ENCODE measurements around the gene RANGRF.
A peak's percentile ranks its signal among the peaks of the same experiment; 100 is the strongest.
"Not testable (repeated sequence)": the region's sequence is repeated elsewhere in the genome, so short reads cannot be mapped to it uniquely, and the experiment has no call there.

Gene RANGRF, protein sequence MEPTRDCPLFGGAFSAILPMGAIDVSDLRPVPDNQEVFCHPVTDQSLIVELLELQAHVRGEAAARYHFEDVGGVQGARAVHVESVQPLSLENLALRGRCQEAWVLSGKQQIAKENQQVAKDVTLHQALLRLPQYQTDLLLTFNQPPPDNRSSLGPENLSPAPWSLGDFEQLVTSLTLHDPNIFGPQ

DNA sequence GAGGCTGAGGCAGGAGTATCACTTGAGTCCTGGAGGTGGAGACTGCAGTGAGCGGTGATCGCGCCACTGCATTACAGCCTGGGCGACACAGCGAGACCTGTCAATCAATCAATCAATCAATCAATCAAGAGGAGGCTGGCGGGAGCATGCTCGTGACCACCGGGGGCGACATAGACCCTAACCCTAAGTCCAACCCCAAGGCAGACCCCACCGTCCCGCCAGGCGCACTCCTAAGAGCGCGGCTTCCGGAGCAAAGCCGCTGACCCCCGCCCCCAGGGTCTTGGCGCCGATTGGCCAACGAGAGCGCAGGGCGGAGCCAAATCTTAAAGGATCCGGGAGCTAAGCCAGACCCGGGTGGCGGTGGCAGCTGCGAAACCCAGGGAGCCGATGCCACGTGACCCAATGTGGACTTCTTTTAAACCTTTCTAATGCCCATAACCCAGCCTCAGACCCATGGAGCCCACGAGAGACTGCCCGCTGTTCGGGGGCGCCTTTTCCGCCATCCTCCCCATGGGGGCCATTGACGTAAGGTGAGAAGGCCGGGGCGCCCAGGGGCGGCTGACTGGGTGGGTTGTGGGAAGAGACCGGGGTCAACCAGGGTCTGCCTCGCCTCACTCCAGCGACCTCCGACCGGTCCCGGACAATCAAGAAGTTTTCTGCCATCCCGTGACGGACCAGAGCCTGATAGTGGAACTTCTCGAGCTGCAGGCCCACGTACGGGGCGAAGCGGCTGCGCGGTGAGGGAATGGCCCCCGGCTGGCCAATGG is at the start of gene RANGRF:
RANGRF (plus strand) TSS at position 335 of the 767 bp plus-strand sequence; CDS start at position 454, 119 bp downstream.
- H3K4me1 ChIP-seq (ENCODE audit: control insufficient read depth, insufficient read depth, low read length), result no peaks in the 10 kb centered on the region
- no peaks in the 10 kb centered on the region for H3K9me3 ChIP-seq (ENCODE audit: control insufficient read depth, insufficient read depth, low read length)
- H3K4me3 ChIP-seq (ENCODE audit: low read depth, low read length), result peak within 1 kb of the TSS; percentile 92
- peaks cover 2% of the 10 kb centered on the region for H3K36me3 ChIP-seq (ENCODE audit: control insufficient read depth, insufficient read depth, low read length)
- peak within 1 kb of the TSS; percentile 81 for H3K9ac ChIP-seq (ENCODE audit: low read depth, low read length)
- H3K27me3 ChIP-seq (ENCODE audit: control insufficient read depth, insufficient read depth, low read length), result no peaks in the 10 kb centered on the region

DNA sequence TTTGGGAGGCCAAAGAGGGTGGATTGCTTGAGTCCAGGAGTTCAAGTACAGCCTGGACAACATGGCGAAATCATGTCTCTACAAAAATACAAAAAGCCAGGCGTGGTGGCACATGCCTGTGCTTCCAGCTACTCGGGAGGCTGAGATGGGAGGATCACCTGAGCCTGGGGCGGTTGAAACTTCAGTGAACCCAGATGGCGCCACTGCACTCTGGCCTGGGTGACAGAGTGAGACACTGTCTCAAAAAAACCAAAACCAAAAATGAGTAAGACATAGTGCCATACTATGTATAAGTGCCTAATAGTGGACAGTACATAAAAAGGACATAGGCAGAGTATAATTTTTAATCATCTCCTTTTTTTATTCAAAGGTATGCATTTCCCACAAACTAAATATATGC is 44.6 kb upstream of the RANGRF start:
- H3K27me3 ChIP-seq (ENCODE audit: control insufficient read depth, insufficient read depth, low read length), result no peaks in the 10 kb centered on the region
- H3K4me1 ChIP-seq (ENCODE audit: control insufficient read depth, insufficient read depth, low read length), result no peaks in the 10 kb centered on the region
- no peak overlapping the region for H3K4me3 ChIP-seq (ENCODE audit: low read depth, low read length)
- no peaks in the 10 kb centered on the region for H3K9me3 ChIP-seq (ENCODE audit: control insufficient read depth, insufficient read depth, low read length)
- no peaks in the 10 kb centered on the region for H3K36me3 ChIP-seq (ENCODE audit: control insufficient read depth, insufficient read depth, low read length)
- H3K9ac ChIP-seq (ENCODE audit: low read depth, low read length), result no peak overlapping the region

DNA sequence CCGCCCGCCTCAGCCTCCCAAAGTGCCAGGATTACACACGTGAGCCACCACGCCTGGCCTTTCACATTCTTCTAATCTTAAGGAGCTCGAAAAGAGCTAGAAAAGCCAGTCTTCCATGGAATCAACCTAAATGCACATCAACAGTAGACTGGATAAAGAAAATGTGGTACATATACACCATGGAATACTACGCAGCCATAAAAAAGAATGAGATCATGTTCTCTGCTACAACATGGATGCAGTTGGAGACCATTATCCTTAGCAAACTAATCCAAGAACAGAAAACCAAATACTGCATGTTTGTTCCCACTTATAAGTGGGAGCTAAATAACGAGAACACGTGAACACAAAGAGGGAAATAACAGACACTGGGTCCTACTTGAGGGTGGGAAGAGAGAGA is 43.7 kb upstream of the RANGRF start:
- H3K9ac ChIP-seq (ENCODE audit: low read depth, low read length), result no peak overlapping the region
- no peak overlapping the region for H3K4me3 ChIP-seq (ENCODE audit: low read depth, low read length)
- no peaks in the 10 kb centered on the region for H3K27me3 ChIP-seq (ENCODE audit: control insufficient read depth, insufficient read depth, low read length)
- no peaks in the 10 kb centered on the region for H3K4me1 ChIP-seq (ENCODE audit: control insufficient read depth, insufficient read depth, low read length)
- no peaks in the 10 kb centered on the region for H3K36me3 ChIP-seq (ENCODE audit: control insufficient read depth, insufficient read depth, low read length)
- no peaks in the 10 kb centered on the region for H3K9me3 ChIP-seq (ENCODE audit: control insufficient read depth, insufficient read depth, low read length)

DNA sequence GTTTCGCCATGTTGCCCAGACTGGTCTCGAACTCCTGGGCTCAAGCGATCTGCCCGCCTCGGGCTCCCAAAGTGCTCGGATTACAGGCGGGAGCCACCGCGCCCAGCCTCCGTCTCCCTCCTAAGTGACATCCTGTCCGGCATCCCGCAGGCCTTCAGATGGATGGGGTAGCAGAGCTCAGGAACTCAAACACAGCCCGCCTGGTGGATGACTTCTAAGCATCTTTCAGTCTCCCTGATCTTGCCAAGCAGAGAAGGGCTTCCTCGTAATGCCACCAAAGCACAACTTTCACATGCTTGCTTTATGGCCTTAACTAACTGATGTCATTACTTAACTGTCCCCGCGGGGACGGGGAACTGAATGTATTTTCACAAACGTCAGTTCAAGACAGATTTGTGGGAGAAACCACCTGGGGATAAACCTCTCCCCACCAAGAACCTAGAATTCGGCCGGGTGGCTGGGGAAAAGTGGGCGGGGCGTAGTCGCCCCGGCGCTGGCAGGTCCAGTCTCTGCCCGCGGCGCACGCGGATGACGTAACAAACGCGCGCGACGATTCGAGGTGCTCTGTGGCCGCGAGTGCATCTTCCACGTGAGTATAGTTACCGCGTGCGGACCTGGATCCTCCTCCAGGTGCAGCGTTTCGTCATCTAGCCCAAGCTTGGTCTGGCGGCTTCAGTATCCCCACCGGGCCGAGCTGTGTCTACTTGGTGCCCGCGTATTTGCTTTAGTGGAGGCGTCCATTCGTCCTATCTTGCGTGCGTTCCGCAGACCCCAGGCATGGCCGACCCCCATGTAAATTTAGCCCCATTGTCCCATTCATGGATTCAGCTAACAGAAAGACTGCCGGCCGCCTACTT is 39.5 kb upstream of the RANGRF start, which contains the start of gene PFAS:
PFAS (plus strand) TSS at position 539 of the 857 bp plus-strand sequence. CDS start 4,649 bp downstream, outside the sequence.
- H3K27me3 ChIP-seq (ENCODE audit: control insufficient read depth, insufficient read depth, low read length), result no peaks in the 10 kb centered on the region
- peak within 1 kb of the TSS; percentile 99 for H3K4me3 ChIP-seq (ENCODE audit: low read depth, low read length)
- peaks cover 3% of the 10 kb centered on the region for H3K4me1 ChIP-seq (ENCODE audit: control insufficient read depth, insufficient read depth, low read length)
- peaks cover 3% of the 10 kb centered on the region for H3K36me3 ChIP-seq (ENCODE audit: control insufficient read depth, insufficient read depth, low read length)
- H3K9ac ChIP-seq (ENCODE audit: low read depth, low read length), result peak within 1 kb of the TSS; percentile 93
- H3K9me3 ChIP-seq (ENCODE audit: control insufficient read depth, insufficient read depth, low read length), result no peaks in the 10 kb centered on the region

DNA sequence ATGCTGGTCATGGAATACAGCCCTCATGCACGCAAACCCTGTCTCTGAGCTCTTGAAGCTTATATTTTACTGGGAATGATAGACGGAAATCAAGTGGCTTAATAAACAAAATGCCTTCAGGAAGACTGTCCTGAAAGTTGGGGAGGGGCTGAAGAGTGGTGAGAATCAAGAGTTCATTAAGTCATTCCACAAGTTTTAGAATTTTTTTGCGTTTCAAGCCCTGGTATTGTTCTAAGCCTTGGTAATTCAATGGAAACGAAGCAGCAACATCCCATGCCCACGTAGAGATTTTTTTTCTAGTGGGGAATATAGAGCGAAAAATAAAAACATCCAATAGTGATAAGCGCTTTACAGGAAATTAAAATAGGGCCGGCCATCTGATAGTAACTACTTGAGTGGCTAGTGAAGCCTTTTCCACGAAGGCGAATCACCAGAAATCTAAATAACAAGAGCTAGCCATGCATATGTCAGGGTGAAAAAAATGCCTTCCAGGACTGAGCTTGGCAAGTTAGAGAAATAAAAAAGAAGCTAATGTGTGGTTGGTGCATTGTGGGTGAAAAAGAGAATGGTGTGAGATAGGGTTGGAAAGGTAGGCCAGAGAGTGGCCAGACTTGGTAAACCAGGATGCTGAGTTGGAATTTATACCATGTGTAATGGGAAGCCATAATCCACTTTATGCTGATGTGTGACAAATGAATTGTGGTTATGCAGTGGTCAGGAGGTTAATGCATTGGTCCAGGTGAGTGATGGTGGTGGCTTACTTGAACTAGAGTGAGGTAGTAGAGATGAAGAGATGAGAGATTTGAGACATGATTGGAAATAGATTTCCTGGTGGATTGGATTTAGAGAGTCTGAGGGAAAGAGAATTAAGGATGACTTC is 38.6 kb upstream of the RANGRF start:
- Histone ChIP-seq H3K9me3 (ENCODE audit: control insufficient read depth, insufficient read depth, low read length) (no peaks in the 10 kb centered on the region), H3K27me3 (ENCODE audit: control insufficient read depth, insufficient read depth, low read length) (no peaks in the 10 kb centered on the region), H3K4me3 (ENCODE audit: low read depth, low read length) (peak overlapping the region; percentile 99), H3K9ac (ENCODE audit: low read depth, low read length) (peak overlapping the region; percentile 93), H3K36me3 (ENCODE audit: control insufficient read depth, insufficient read depth, low read length) (peaks cover 8% of the 10 kb centered on the region), H3K4me1 (ENCODE audit: control insufficient read depth, insufficient read depth, low read length) (peaks cover 3% of the 10 kb centered on the region)

DNA sequence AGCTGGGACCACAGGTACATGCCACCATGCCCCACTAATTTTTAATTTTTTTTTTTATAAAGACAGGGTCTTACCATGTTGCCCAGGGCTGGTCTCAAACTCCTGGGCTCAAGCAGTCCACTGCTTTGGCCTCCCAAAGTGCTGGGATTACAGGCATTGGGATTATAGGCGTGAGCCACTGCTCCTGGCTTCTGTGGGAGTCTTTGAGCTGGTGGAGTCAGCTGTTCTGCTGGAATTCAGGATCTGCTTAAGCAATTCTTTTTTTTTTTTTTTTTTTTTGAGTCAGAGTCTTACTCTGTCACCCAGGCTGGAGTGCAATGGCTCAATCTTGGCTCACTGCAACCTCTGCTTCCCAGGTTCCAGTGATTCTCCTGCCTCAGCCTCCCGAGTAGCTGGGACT is 37.1 kb upstream of the RANGRF start:
- H3K4me3 ChIP-seq (ENCODE audit: low read depth, low read length); H3K4me1 ChIP-seq (ENCODE audit: control insufficient read depth, insufficient read depth, low read length); H3K27me3 ChIP-seq (ENCODE audit: control insufficient read depth, insufficient read depth, low read length); H3K9ac ChIP-seq (ENCODE audit: low read depth, low read length); H3K9me3 ChIP-seq (ENCODE audit: control insufficient read depth, insufficient read depth, low read length): not testable (repeated sequence)
- H3K36me3 ChIP-seq (ENCODE audit: control insufficient read depth, insufficient read depth, low read length), result peaks cover 24% of the 10 kb centered on the region

DNA sequence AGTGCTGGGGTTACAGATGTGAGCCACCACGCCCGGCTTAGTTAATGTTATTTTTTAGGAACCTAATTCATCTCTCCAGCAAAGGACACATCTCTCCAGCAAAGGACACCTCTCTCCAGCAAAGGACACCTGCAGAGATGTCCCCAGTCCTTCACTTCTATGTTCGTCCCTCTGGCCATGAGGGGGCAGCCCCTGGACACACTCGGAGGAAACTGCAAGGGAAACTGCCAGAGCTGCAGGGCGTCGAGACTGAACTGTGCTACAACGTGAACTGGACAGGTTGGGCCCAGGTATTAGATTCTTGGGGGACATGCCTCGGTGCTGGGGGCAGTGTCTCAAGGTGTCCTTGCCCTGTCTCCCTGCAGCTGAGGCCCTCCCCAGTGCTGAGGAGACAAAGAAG is 34.7 kb upstream of the RANGRF start:
- Histone ChIP-seq H3K27me3 (ENCODE audit: control insufficient read depth, insufficient read depth, low read length) (no peaks in the 10 kb centered on the region), H3K36me3 (ENCODE audit: control insufficient read depth, insufficient read depth, low read length) (peaks cover 37% of the 10 kb centered on the region), H3K9me3 (ENCODE audit: control insufficient read depth, insufficient read depth, low read length) (no peaks in the 10 kb centered on the region), H3K9ac (ENCODE audit: low read depth, low read length) (no peak overlapping the region), H3K4me3 (ENCODE audit: low read depth, low read length) (no peak overlapping the region), H3K4me1 (ENCODE audit: control insufficient read depth, insufficient read depth, low read length) (peaks cover 3% of the 10 kb centered on the region)

DNA sequence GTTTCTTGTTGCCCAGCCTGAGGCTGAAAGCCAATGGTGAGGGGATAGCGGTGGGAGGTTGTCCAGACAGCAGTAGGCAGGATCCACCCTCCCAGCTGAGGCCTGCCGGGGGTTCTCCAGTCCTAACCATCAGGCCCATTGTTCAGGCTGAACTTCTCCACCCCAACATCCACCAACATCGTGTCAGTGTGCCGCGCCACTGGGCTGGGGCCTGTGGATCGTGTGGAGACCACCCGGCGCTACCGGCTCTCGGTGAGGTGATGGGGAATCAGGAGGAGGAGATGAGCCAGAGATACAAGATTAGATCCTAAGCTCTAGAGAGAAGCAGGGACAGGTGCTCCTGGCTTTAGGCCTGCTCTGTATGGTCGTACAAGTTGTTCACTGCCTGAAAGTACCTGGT is 33.6 kb upstream of the RANGRF start:
- Histone ChIP-seq H3K4me1 (ENCODE audit: control insufficient read depth, insufficient read depth, low read length) (peaks cover 3% of the 10 kb centered on the region), H3K9ac (ENCODE audit: low read depth, low read length) (no peak overlapping the region), H3K36me3 (ENCODE audit: control insufficient read depth, insufficient read depth, low read length) (peaks cover 42% of the 10 kb centered on the region), H3K4me3 (ENCODE audit: low read depth, low read length) (no peak overlapping the region), H3K27me3 (ENCODE audit: control insufficient read depth, insufficient read depth, low read length) (no peaks in the 10 kb centered on the region), H3K9me3 (ENCODE audit: control insufficient read depth, insufficient read depth, low read length) (no peaks in the 10 kb centered on the region)

DNA sequence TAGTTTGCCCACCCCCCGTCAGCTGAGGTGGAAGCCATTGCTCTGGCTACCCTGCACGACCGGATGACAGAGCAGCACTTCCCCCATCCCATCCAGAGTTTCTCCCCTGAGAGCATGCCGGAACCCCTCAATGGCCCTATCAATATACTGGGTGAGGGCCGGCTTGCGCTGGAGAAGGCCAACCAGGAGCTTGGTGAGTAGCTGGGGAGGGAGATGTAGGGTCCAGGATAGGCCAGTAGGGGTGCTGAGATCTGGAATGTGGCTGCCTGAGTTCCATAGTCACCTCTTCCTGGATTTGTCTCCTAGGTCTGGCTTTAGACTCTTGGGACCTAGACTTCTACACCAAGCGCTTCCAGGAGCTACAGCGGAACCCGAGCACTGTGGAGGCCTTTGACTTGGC is 33.0 kb upstream of the RANGRF start:
- no peaks in the 10 kb centered on the region for H3K4me1 ChIP-seq (ENCODE audit: control insufficient read depth, insufficient read depth, low read length)
- H3K36me3 ChIP-seq (ENCODE audit: control insufficient read depth, insufficient read depth, low read length), result peaks cover 42% of the 10 kb centered on the region
- no peak overlapping the region for H3K9ac ChIP-seq (ENCODE audit: low read depth, low read length)
- no peak overlapping the region for H3K4me3 ChIP-seq (ENCODE audit: low read depth, low read length)
- H3K27me3 ChIP-seq (ENCODE audit: control insufficient read depth, insufficient read depth, low read length), result no peaks in the 10 kb centered on the region
- no peaks in the 10 kb centered on the region for H3K9me3 ChIP-seq (ENCODE audit: control insufficient read depth, insufficient read depth, low read length)

DNA sequence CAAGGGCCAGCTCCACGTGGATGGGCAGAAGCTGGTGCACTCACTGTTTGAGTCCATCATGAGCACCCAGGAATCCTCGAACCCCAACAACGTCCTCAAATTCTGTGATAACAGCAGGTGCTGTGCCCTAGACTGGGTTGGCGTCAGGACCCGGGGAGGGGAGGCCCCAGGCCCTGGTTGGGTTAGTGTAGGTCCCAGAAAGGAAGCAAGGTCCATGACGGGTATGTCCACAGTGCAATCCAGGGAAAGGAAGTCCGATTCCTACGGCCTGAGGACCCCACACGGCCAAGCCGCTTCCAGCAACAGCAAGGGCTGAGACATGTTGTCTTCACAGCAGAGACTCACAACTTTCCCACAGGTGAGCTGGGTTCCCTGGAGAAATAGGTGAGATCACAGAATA is 32.2 kb upstream of the RANGRF start:
- no peaks in the 10 kb centered on the region for H3K4me1 ChIP-seq (ENCODE audit: control insufficient read depth, insufficient read depth, low read length)
- no peaks in the 10 kb centered on the region for H3K27me3 ChIP-seq (ENCODE audit: control insufficient read depth, insufficient read depth, low read length)
- peaks cover 47% of the 10 kb centered on the region for H3K36me3 ChIP-seq (ENCODE audit: control insufficient read depth, insufficient read depth, low read length)
- no peak overlapping the region for H3K4me3 ChIP-seq (ENCODE audit: low read depth, low read length)
- H3K9ac ChIP-seq (ENCODE audit: low read depth, low read length), result no peak overlapping the region
- H3K9me3 ChIP-seq (ENCODE audit: control insufficient read depth, insufficient read depth, low read length), result no peaks in the 10 kb centered on the region

DNA sequence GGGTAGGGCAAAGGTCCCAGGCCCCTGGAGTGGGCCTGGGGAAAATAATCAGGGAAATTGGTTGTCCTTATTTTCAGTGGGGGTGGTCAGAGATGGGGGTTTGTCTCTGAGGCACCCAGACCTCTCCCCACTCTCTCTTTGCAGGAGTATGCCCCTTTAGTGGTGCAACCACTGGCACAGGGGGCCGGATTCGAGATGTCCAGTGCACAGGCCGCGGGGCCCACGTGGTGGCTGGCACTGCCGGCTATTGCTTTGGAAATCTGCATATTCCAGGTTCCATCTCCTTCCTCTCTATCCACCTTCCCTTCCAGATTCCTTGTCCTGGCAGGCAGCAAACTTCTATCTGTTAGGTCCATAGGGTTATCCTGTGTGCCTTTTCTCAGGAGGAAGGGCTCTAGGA is 31.8 kb upstream of the RANGRF start:
- no peaks in the 10 kb centered on the region for H3K9me3 ChIP-seq (ENCODE audit: control insufficient read depth, insufficient read depth, low read length)
- H3K27me3 ChIP-seq (ENCODE audit: control insufficient read depth, insufficient read depth, low read length), result no peaks in the 10 kb centered on the region
- no peaks in the 10 kb centered on the region for H3K4me1 ChIP-seq (ENCODE audit: control insufficient read depth, insufficient read depth, low read length)
- H3K9ac ChIP-seq (ENCODE audit: low read depth, low read length), result no peak overlapping the region
- H3K36me3 ChIP-seq (ENCODE audit: control insufficient read depth, insufficient read depth, low read length), result peaks cover 51% of the 10 kb centered on the region
- H3K4me3 ChIP-seq (ENCODE audit: low read depth, low read length), result no peak overlapping the region

All from iPS-15b (cell line).